Right lobe of liver (tissue), 6 donors: ENCODE results near the gene DIDO1. TPM values are rescaled to one million over a fixed set of nuclear protein-coding genes. Genes with fewer than 3 reads are reported as not detected.

Experiments used
- ATAC-seq, 4 donors: fragments of 200-7000 bp; cut with Tn5 transposase; one replicate each; pipeline ENCODE4 v1.9.1; 2020; ENCODE audit warnings: mild to moderate bottlenecking in 4 of 4, moderate library complexity in 4 of 4
- DNase-seq, 3 donors: peaks; one replicate each; pipeline ENCODE4 v3.0.0-alpha.2; 2020
- H3K27ac ChIP-seq, 3 donors: fragments of 200-600 bp; one replicate each; pipeline ENCODE4 v1.8.0; 2022
- H3K27me3 ChIP-seq, 2 donors: fragments of 200-600 bp; one replicate each; pipeline ENCODE4 v1.8.0; 2022
- H3K36me3 ChIP-seq, 4 donors: fragments of 200-600 bp; sonication (generic) in 1 of 4; one replicate each; pipeline versions ENCODE4 v1.5.1 to v1.8.0; 2017 to 2022; ENCODE audit warnings: control low read depth in 1 of 4
- H3K4me1 ChIP-seq, 4 donors: fragments of 200-600 bp; sonication (generic) in 1 of 4; one replicate each; pipeline versions ENCODE4 v1.5.1 to v1.8.0; 2017 to 2022; ENCODE audit warnings: control low read depth in 1 of 4
- H3K4me3 ChIP-seq, 3 donors: fragments of 200-600 bp; one replicate each; pipeline ENCODE4 v1.8.0; 2022
- H3K9me3 ChIP-seq, 4 donors: fragments of 200-600 bp; sonication (generic) in 1 of 4; one replicate each; pipeline versions ENCODE4 v1.5.1 to v1.8.0; 2017 to 2022; ENCODE audit warnings: control low read depth in 1 of 4
- POLR2A ChIP-seq: fragments of 450-650 bp; IDR thresholded peaks from one replicate; pipeline ENCODE4 v1.6.1; 2017; ENCODE audit warnings: antibody characterized with exemption, mild to moderate bottlenecking
- WGBS: methylation state at CpG from one replicate; pipeline ENCODE4 v1.1.6; 2018; ENCODE audit warnings: low coverage, low lambda C conversion rate; ENCODE audit not compliant: insufficient coverage; ENCODE audit errors: missing lambda C conversion rate; 5-methylcytosine and 5-hydroxymethylcytosine counted together
- intact Hi-C, 2 donors: fragments of 100-400 bp; cut with DNase I; formaldehyde crosslinking; loops; one replicate each; pipeline versions ENCODE4 v1.11.2 to v1.14.1; 2022
- total RNA-seq, 6 experiments: library from RNA; depleted of rRNA in 2 of 6; stranded (reverse); fragments of >200 nt in 2 of 6; fragmentation: NEBNext Ultra II Directional in 3 of 6; extraction: Animal tissue kit (Norgen Biotek cat#: 25700) in 3 of 6; gene quantifications; one replicate each; pipeline versions ENCODE4 v1.1.0 to v1.2.4, GENCODE V29; 2016 to 2023
- TF ChIP-seq, protein P1 (sequence below), 4 donors: fragments of 200-600 bp in 3 of 4; fragments of 450-650 bp in 1 of 4; IDR thresholded peaks; one replicate each; pipeline versions ENCODE4 v1.5.1 to v1.8.0; 2016 to 2022; ENCODE audit warnings: antibody characterized with exemption in 4 of 4, mild to moderate bottlenecking in 2 of 4
- donor health status: DM: no; HTN: yes; CAD: no.
- donor health status: DM: no; HTN: no; CAD: no.
- donor health status: DM: no; HTN: no; CAD: no.
- donor health status: DM: no; HTN: yes; CAD: no.
- donor health status: DM: no; HTN: yes; CAD: no.

The DIDO1 gene
- total RNA-seq, 6 experiments from 2014 or later = 18.3 to 28.1 (median 21.1) TPM

DNA sequence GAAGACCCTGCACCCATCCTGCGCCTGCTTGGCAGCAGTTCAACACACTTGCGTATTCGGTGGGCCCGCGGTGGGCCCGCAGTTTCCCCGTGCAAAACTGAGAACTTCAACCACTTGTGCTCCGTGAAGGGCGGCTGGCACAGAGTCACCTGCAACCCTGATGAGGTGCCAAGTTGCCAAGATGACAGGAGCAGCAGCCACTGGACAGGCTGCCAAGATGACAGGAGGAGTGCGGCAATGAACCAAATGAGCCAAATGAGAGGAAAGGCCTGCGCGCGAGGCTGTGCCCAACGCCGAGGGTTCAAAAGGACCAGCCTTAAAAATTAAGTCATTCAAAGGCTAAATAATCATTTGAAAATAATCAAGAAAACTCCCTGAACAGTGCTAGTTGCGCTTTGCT is 20.1 kb downstream of the DIDO1 start:
- H3K9me3 ChIP-seq = no peaks in the 10 kb centered on the region
- TF ChIP-seq POLR2A = no peak
- TF ChIP-seq, protein P1, sequence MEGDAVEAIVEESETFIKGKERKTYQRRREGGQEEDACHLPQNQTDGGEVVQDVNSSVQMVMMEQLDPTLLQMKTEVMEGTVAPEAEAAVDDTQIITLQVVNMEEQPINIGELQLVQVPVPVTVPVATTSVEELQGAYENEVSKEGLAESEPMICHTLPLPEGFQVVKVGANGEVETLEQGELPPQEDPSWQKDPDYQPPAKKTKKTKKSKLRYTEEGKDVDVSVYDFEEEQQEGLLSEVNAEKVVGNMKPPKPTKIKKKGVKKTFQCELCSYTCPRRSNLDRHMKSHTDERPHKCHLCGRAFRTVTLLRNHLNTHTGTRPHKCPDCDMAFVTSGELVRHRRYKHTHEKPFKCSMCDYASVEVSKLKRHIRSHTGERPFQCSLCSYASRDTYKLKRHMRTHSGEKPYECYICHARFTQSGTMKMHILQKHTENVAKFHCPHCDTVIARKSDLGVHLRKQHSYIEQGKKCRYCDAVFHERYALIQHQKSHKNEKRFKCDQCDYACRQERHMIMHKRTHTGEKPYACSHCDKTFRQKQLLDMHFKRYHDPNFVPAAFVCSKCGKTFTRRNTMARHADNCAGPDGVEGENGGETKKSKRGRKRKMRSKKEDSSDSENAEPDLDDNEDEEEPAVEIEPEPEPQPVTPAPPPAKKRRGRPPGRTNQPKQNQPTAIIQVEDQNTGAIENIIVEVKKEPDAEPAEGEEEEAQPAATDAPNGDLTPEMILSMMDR (IDR thresholded peaks at IDR 0.05) = no peak
- no peak overlapping the region for H3K4me3 ChIP-seq
- H3K27ac ChIP-seq = no peak overlapping the region
- intact Hi-C loops = loop anchor here (10.0 kb wide), 2 partner anchors 59 to 99 kb away; partner anchors contain the start of gene BHLHE23 (in 2 of the 2)
- ATAC-seq (peak; percentile 61 to 90 (median 70)), DNase-seq (peak; percentile 50 to 85 (median 83))
- no peaks in the 10 kb centered on the region for H3K27me3 ChIP-seq
- peaks cover 10 to 100% (median 58%) of the 10 kb centered on the region in 4 donors for H3K36me3 ChIP-seq
- H3K4me1 ChIP-seq = peaks cover 0 to 7% (median 2%) of the 10 kb centered on the region in 4 donors
- WGBS = 51% methylated on average over 10 of the region's 16 CpGs

DNA sequence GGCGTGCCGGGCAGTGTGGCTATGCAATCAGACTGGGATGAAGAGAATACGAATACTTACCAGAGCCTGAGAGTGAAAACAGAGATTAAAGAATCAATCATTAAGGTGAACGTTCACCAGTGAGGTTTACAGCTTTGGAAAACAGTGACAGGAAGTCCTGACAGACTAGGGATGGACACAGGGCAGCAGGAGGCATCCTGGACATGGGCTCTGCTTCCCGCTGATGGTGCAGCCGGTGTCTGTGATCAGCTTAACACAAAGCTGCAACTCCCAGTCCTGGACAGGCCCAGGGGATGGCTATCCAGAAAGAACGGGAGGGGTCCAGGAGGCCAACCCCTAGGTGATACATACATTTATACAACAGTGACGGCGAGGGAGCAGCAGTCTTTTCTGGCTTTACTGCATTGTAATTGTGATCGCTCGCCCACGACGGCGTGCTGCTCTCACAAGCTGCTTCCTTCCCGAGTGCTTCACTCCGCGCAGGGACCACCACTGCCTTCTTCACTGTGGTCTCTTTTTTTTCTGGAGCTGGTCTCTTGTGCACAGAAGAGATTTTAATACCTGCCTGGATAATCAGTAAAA is 20.7 kb downstream of the DIDO1 start:
- TF ChIP-seq POLR2A = no peak
- TF ChIP-seq, protein P1 (IDR thresholded peaks at IDR 0.05) = no peak
- H3K4me3 ChIP-seq = no peak overlapping the region
- H3K27me3 ChIP-seq = no peaks in the 10 kb centered on the region
- whole genome bisulfite sequencing = 83% methylated on average over 16 of the region's 17 CpGs
- intact Hi-C loops = loop anchor here (10.0 kb wide), 2 partner anchors 59 to 99 kb away; partner anchors contain the start of gene BHLHE23 (in 2 of the 2)
- H3K9me3 ChIP-seq = no peaks in the 10 kb centered on the region
- no peak for DNase-seq
- no peak overlapping the region for H3K27ac ChIP-seq
- H3K36me3 ChIP-seq = peaks cover 10 to 95% (median 53%) of the 10 kb centered on the region in 4 donors
- no peak for ATAC-seq
- H3K4me1 ChIP-seq = peaks cover 0 to 12% (median 2%) of the 10 kb centered on the region in 4 donors

DNA sequence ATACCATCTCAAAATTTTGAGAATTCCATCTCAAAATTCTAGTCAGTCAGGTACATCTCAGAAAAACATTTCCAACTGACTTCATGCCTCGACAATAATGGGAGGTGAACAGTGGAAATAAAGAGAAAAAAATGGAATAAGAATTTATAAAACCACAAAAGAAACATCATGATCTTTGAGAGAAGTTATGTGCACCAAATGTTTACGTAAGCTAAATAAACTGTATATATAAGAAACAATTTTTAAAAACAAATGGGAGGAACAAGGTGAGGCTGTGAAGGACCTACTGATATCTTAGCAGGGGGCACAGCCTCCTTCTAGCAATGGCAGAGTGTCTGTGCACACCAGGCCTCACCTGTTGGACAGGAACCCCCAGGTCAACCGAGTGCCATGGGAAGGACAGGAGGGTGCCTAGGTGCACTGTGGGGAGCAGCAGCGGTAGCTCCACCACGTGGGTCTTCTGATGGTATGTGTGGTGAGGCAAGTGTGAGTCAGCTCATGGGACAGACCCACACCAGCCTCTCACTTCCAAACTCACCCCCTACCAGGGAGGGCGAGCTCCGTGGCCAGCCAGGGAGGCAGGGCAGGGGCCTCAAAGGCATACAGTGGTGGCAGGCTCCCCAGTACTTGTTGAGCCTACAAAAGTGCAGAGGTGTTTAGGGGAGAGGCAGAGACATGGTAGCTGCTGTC is 23.2 kb downstream of the DIDO1 start:
- DNase-seq (peak in 1 of 3 donors; percentile 45), ATAC-seq (no peak)
- H3K36me3 ChIP-seq = peaks cover 4 to 69% (median 38%) of the 10 kb centered on the region in 4 donors
- 86% methylated on average over 2 of the region's 7 CpGs for WGBS
- intact Hi-C loops = loop anchor here (10.0 kb wide), 2 partner anchors 62 to 102 kb away; partner anchors contain the start of gene BHLHE23 (in 2 of the 2)
- no peak overlapping the region for H3K27ac ChIP-seq
- no peaks in the 10 kb centered on the region for H3K9me3 ChIP-seq
- TF ChIP-seq POLR2A = no peak
- TF ChIP-seq, protein P1 (IDR thresholded peaks at IDR 0.05) = no peak
- H3K27me3 ChIP-seq = no peaks in the 10 kb centered on the region
- no peak overlapping the region for H3K4me3 ChIP-seq
- H3K4me1 ChIP-seq = peaks cover 0 to 27% (median 5%) of the 10 kb centered on the region in 4 donors

DNA sequence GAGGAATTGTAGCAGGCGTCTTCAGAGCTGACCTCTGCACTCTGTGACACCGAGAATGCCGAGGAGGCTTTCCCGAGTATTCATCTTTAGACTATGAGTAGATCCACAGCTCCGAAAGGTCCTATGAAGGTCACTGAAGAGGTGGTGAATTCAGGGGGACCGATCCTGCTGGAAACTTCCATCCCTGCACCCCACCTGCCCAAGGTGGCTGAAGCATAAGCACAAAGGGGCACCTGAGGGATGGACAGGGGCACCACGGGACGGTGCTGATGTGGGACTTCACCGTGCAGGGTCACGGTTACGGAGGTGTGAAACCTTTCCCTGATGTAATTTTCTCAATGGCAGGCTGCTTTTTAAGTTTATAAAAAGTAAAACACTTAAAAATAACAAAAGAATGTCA is 24.4 kb downstream of the DIDO1 start:
- Histone ChIP-seq H3K9me3 (no peaks in the 10 kb centered on the region), H3K4me3 (no peak overlapping the region), H3K27ac (no peak overlapping the region), H3K4me1 (peaks cover 0 to 24% (median 3%) of the 10 kb centered on the region in 4 donors), H3K36me3 (peaks cover 0 to 58% (median 31%) of the 10 kb centered on the region in 4 donors), H3K27me3 (no peaks in the 10 kb centered on the region)
- peak in 1 of 3 donors; percentile 44 for DNase-seq
- WGBS = 84% methylated on average over 10 of the region's 11 CpGs
- ATAC-seq = no peak
- intact Hi-C loops = loop anchor here (10.0 kb wide), 2 partner anchors 63 to 103 kb away; partner anchors contain the start of gene BHLHE23 (in 2 of the 2)
- no peak for TF ChIP-seq POLR2A
- TF ChIP-seq, protein P1 (IDR thresholded peaks at IDR 0.05) = no peak
